ENCODE results near the gene MYL10. TPM values are rescaled to one million over a fixed set of nuclear protein-coding genes. Genes with fewer than 3 reads are reported as not detected.

Gene MYL10
- total and polyA plus RNA-seq, 2 experiments from 2014 or later, result 1.3 TPM; not detected in 1

DNA sequence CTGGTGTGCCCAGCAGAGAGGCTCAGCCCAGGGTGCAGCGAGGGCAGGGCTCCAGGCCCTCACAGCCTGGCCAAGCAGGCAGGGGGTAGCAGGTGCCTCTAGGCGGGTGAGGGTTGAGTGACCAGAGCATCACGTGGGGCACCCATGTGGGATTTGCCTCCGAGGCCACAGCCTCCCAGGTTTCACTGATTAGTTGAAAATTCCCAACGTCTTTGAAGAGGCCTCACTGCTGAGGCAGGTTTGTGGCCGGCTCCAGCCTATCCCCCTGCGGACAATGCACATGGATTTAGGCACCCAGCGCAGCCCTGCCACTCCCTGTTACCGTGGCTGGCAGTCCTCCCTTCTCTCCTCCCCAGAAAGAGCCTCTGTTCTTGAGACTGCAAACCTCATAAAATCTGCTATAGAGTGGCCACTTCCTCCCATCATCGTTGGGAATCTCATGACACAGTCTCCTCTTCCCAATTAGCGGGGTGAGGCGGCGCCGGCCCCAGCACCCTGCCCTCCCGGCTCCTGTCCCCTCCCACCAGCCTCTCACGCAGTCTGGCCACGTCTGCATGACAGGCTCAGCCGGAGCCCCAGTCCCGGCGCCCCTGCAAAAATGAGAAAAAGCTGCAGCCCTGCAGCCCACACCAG lies 10.8 kb downstream of the MYL10 start (continued):
- TF ChIP-seq, protein P1, sequence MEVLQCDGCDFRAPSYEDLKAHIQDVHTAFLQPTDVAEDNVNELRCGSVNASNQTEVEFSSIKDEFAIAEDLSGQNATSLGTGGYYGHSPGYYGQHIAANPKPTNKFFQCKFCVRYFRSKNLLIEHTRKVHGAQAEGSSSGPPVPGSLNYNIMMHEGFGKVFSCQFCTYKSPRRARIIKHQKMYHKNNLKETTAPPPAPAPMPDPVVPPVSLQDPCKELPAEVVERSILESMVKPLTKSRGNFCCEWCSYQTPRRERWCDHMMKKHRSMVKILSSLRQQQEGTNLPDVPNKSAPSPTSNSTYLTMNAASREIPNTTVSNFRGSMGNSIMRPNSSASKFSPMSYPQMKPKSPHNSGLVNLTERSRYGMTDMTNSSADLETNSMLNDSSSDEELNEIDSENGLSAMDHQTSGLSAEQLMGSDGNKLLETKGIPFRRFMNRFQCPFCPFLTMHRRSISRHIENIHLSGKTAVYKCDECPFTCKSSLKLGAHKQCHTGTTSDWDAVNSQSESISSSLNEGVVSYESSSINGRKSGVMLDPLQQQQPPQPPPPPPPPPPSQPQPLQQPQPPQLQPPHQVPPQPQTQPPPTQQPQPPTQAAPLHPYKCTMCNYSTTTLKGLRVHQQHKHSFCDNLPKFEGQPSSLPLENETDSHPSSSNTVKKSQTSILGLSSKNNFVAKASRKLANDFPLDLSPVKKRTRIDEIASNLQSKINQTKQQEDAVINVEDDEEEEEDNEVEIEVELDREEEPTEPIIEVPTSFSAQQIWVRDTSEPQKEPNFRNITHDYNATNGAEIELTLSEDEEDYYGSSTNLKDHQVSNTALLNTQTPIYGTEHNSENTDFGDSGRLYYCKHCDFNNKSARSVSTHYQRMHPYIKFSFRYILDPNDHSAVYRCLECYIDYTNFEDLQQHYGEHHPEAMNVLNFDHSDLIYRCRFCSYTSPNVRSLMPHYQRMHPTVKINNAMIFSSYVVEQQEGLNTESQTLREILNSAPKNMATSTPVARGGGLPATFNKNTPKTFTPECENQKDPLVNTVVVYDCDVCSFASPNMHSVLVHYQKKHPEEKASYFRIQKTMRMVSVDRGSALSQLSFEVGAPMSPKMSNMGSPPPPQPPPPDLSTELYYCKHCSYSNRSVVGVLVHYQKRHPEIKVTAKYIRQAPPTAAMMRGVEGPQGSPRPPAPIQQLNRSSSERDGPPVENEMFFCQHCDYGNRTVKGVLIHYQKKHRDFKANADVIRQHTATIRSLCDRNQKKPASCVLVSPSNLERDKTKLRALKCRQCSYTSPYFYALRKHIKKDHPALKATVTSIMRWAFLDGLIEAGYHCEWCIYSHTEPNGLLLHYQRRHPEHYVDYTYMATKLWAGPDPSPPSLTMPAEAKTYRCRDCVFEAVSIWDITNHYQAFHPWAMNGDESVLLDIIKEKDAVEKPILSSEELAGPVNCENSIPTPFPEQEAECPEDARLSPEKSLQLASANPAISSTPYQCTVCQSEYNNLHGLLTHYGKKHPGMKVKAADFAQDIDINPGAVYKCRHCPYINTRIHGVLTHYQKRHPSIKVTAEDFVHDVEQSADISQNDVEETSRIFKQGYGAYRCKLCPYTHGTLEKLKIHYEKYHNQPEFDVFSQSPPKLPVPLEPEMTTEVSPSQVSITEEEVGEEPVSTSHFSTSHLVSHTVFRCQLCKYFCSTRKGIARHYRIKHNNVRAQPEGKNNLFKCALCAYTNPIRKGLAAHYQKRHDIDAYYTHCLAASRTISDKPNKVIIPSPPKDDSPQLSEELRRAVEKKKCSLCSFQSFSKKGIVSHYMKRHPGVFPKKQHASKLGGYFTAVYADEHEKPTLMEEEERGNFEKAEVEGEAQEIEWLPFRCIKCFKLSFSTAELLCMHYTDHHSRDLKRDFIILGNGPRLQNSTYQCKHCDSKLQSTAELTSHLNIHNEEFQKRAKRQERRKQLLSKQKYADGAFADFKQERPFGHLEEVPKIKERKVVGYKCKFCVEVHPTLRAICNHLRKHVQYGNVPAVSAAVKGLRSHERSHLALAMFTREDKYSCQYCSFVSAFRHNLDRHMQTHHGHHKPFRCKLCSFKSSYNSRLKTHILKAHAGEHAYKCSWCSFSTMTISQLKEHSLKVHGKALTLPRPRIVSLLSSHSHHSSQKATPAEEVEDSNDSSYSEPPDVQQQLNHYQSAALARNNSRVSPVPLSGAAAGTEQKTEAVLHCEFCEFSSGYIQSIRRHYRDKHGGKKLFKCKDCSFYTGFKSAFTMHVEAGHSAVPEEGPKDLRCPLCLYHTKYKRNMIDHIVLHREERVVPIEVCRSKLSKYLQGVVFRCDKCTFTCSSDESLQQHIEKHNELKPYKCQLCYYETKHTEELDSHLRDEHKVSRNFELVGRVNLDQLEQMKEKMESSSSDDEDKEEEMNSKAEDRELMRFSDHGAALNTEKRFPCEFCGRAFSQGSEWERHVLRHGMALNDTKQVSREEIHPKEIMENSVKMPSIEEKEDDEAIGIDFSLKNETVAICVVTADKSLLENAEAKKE (CRISPR knock-in tag; IDR thresholded peaks at IDR 0.05), result no peak
- no peak for TF ChIP-seq STAT1 (IDR thresholded peaks at IDR 0.05; ENCODE audit: unreplicated experiment)
- no peak for TF ChIP-seq POLR2AphosphoS5 (IDR thresholded peaks at IDR 0.05; ENCODE audit: low read depth)
- TF ChIP-seq EZH2 (IDR thresholded peaks at IDR 0.05; ENCODE audit: low read depth, unreplicated experiment), result no peak
- TF ChIP-seq EZH2phosphoT487 (IDR thresholded peaks at IDR 0.05; ENCODE audit: unreplicated experiment), result no peak
- TF ChIP-seq CREB1 (CRISPR knock-in tag; IDR thresholded peaks at IDR 0.05; ENCODE audit: low read depth), result no peak

DNA sequence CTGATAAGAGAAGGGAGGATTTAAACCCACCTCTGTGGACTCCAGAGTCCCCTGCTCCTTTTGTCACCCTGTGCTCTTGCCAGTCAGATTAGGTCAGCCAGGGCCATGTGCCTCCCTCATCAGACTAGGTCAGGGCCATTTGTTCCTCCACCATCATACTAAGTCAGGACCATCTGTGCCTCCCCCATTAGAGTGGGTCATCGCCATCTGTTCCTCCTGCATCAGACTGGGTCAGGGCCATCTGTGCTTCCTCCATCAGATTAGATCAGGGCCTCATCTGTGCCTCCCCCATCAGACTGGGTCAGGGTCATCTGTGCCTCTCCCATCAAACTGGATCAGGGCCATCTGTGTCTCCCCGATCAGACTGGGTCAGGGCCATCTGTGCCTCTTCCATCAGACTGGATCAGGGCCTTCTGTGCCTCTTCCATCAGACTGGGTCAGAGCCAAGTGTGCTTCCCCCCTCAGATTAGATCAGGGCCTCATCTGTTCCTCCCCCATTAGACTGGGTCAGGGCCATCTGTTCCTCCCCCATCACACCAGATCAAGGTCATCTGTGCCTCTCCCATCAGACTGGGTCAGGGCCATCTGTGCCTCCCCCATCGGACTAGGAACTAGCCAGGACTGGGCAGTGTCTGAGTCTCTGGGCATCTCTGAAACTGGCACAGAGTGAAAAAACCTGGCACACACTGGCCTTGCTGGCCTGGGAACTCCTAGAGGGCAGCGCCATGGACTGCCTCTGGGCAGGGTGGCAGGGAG lies 11.5 kb downstream of the MYL10 start:
- Histone ChIP-seq H3K36me3 (ENCODE audit: insufficient read depth) (no peaks in the 10 kb centered on the region), H4K20me1 (replicated peaks; ENCODE audit: insufficient read depth) (no peaks in the 10 kb centered on the region), H3K4me3 (no peak overlapping the region), H3K27me3 (ENCODE audit: insufficient read depth) (no peaks in the 10 kb centered on the region), H3K4me1 (ENCODE audit: insufficient read depth) (peaks cover 10% of the 10 kb centered on the region), H3K4me2 (no peak overlapping the region), H3F3A (replicated peaks; ENCODE audit: low read depth) (no peaks in the 10 kb centered on the region), H2AFZ (no peak overlapping the region), H3K27ac (ENCODE audit: low read depth) (no peak overlapping the region), H3K9me2 (ENCODE audit: insufficient read depth) (no peaks in the 10 kb centered on the region), H3K79me2 (replicated peaks; ENCODE audit: insufficient read depth) (no peaks in the 10 kb centered on the region)
- H3K27ac Mint-ChIP-seq, result 0 out of 2 replicates have a peak overlapping the region, but pooled peaks have one; percentile 40
- peaks cover 8% of the 10 kb centered on the region for H3K27me3 Mint-ChIP-seq (ENCODE audit: insufficient read depth, low read depth, poor library complexity)
- H3K9me3 Mint-ChIP-seq, result no peaks in the 10 kb centered on the region
- no peak for ATAC-seq
- no peaks in the 10 kb centered on the region for H3K36me3 Mint-ChIP-seq (ENCODE audit: low read depth)
- peaks cover 27% of the 10 kb centered on the region for H3K4me1 Mint-ChIP-seq
- TF ChIP-seq, protein P2, sequence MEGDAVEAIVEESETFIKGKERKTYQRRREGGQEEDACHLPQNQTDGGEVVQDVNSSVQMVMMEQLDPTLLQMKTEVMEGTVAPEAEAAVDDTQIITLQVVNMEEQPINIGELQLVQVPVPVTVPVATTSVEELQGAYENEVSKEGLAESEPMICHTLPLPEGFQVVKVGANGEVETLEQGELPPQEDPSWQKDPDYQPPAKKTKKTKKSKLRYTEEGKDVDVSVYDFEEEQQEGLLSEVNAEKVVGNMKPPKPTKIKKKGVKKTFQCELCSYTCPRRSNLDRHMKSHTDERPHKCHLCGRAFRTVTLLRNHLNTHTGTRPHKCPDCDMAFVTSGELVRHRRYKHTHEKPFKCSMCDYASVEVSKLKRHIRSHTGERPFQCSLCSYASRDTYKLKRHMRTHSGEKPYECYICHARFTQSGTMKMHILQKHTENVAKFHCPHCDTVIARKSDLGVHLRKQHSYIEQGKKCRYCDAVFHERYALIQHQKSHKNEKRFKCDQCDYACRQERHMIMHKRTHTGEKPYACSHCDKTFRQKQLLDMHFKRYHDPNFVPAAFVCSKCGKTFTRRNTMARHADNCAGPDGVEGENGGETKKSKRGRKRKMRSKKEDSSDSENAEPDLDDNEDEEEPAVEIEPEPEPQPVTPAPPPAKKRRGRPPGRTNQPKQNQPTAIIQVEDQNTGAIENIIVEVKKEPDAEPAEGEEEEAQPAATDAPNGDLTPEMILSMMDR (conservative IDR thresholded peaks at IDR 0.05; ENCODE audit: low read depth in 2 of 2), result no peak
- TF ChIP-seq, protein P3, sequence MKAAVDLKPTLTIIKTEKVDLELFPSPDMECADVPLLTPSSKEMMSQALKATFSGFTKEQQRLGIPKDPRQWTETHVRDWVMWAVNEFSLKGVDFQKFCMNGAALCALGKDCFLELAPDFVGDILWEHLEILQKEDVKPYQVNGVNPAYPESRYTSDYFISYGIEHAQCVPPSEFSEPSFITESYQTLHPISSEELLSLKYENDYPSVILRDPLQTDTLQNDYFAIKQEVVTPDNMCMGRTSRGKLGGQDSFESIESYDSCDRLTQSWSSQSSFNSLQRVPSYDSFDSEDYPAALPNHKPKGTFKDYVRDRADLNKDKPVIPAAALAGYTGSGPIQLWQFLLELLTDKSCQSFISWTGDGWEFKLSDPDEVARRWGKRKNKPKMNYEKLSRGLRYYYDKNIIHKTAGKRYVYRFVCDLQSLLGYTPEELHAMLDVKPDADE (IDR thresholded peaks at IDR 0.05), result no peak
- no peak overlapping the region for H3K4me3 Mint-ChIP-seq
- no peak for DNase-seq (ENCODE audit: low spot score)

Data from GM23338 (cell line).